H9 (cell line): ENCODE results near the gene HIPK2. TPM values are rescaled to one million over a fixed set of nuclear protein-coding genes. Genes with fewer than 3 reads are reported as not detected.

Experiments used
- DNase-seq: peaks from one replicate; pipeline ENCODE4 v3.0.0-alpha.2; 2017
- H2AFZ ChIP-seq: one replicate; pipeline ENCODE4 v1.6.1; 2013; ENCODE audit warnings: mild to moderate bottlenecking, low read length, control low read depth, moderate library complexity
- H2AK5ac ChIP-seq: 2 replicates; pipeline ENCODE4 v1.6.1; 2013; ENCODE audit warnings: low read length, control low read depth, mixed read lengths; ENCODE audit not compliant: insufficient read length
- H2BK120ac ChIP-seq: one replicate; pipeline ENCODE4 v1.6.1; 2013; ENCODE audit warnings: low read depth, mild to moderate bottlenecking, low read length, control low read depth, inconsistent platforms; ENCODE audit not compliant: poor library complexity, severe bottlenecking
- H2BK12ac ChIP-seq: 2 replicates; pipeline ENCODE4 v1.6.1; 2013; ENCODE audit warnings: low read length, control low read depth, mixed read lengths, low read depth; ENCODE audit not compliant: insufficient read length
- H2BK15ac ChIP-seq: 2 replicates; pipeline ENCODE4 v1.6.1; 2013; ENCODE audit warnings: low read depth, low read length, control low read depth
- H2BK20ac ChIP-seq: one replicate; pipeline ENCODE4 v1.6.1; 2013; ENCODE audit warnings: low read depth, mild to moderate bottlenecking, low read length, control low read depth, inconsistent platforms; ENCODE audit not compliant: poor library complexity, severe bottlenecking
- H2BK5ac ChIP-seq: 2 replicates; pipeline ENCODE4 v1.6.1; 2013; ENCODE audit warnings: low read length, control low read depth, mixed read lengths; ENCODE audit not compliant: insufficient read length
- H3K14ac ChIP-seq: 2 replicates; pipeline ENCODE4 v1.6.1; 2013; ENCODE audit warnings: low read length, control low read depth; ENCODE audit not compliant: insufficient read depth
- H3K18ac ChIP-seq: 2 replicates; pipeline ENCODE4 v1.6.1; 2013; ENCODE audit warnings: low read depth, mild to moderate bottlenecking, mixed read lengths, low read length, control low read depth; ENCODE audit not compliant: insufficient read length
- H3K23ac ChIP-seq: 2 replicates; pipeline ENCODE4 v1.6.1; 2013; ENCODE audit warnings: low read length, control low read depth, mixed read lengths, low read depth; ENCODE audit not compliant: insufficient read length
- H3K23me2 ChIP-seq: 2 replicates; pipeline ENCODE4 v1.6.1; 2013; ENCODE audit warnings: low read depth, mild to moderate bottlenecking, mixed read lengths, low read length, control low read depth; ENCODE audit not compliant: insufficient read length, poor library complexity, severe bottlenecking
- H3K27ac ChIP-seq: 2 replicates; pipeline ENCODE4 v1.5.1; 2013; ENCODE audit warnings: low read length, control low read depth, mixed read lengths, low read depth; ENCODE audit not compliant: insufficient read length
- H3K27me3 ChIP-seq: 2 replicates; pipeline ENCODE4 v1.6.1; 2013; ENCODE audit warnings: low read length, control low read depth, inconsistent platforms; ENCODE audit not compliant: insufficient read depth
- H3K4ac ChIP-seq: 2 replicates; pipeline ENCODE4 v1.6.1; 2013; ENCODE audit warnings: low read depth, mild to moderate bottlenecking, control low read depth, inconsistent platforms, low read length, moderate library complexity
- H3K4me1 ChIP-seq: 2 replicates; pipeline ENCODE4 v1.6.1; 2013; ENCODE audit warnings: low read length, control low read depth, inconsistent platforms; ENCODE audit not compliant: insufficient read depth
- H3K4me2 ChIP-seq: 2 replicates; pipeline ENCODE4 v1.6.1; 2013; ENCODE audit warnings: low read length, control low read depth, mixed read lengths; ENCODE audit not compliant: insufficient read length, insufficient read depth
- H3K56ac ChIP-seq: 2 replicates; pipeline ENCODE4 v1.6.1; 2013; ENCODE audit warnings: low read depth, mild to moderate bottlenecking, mixed read lengths, low read length, control low read depth; ENCODE audit not compliant: insufficient read length
- H3K79me1 ChIP-seq: 2 replicates; pipeline ENCODE4 v1.6.1; 2013; ENCODE audit warnings: low read depth, mild to moderate bottlenecking, moderate library complexity, low read length, control low read depth, inconsistent platforms; ENCODE audit not compliant: insufficient read depth, poor library complexity, severe bottlenecking
- H3K79me2 ChIP-seq: 2 replicates; pipeline ENCODE4 v1.6.1; 2013; ENCODE audit warnings: low read length, control low read depth, inconsistent platforms; ENCODE audit not compliant: insufficient read depth
- H3K9ac ChIP-seq: 2 replicates; pipeline ENCODE4 v1.6.1; 2013; ENCODE audit warnings: low read length, control low read depth, mixed read lengths; ENCODE audit not compliant: insufficient read length; ENCODE audit errors: extremely low read depth
- H3K9me3 ChIP-seq: one replicate; pipeline ENCODE4 v1.6.1; 2013; ENCODE audit warnings: low read depth, low read length, inconsistent platforms; ENCODE audit not compliant: control insufficient read depth
- H3T11ph ChIP-seq: one replicate; pipeline ENCODE4 v1.6.1; 2013; ENCODE audit warnings: mild to moderate bottlenecking, low read length, control low read depth, inconsistent platforms
- H4K20me1 ChIP-seq: one replicate; pipeline ENCODE4 v1.6.1; 2013; ENCODE audit not compliant: control insufficient read depth, insufficient read length, insufficient read depth
- H4K5ac ChIP-seq: 2 replicates; pipeline ENCODE4 v1.6.1; 2013; ENCODE audit warnings: low read depth, mild to moderate bottlenecking, mixed read lengths, low read length, control low read depth; ENCODE audit not compliant: insufficient read length
- H4K8ac ChIP-seq: replicated peaks from 2 replicates; pipeline ENCODE4 v1.6.1; 2013; ENCODE audit warnings: low read length, control low read depth, mixed read lengths, low read depth; ENCODE audit not compliant: insufficient read length
- H4K91ac ChIP-seq: 2 replicates; pipeline ENCODE4 v1.6.1; 2013; ENCODE audit warnings: low read depth, mild to moderate bottlenecking, moderate library complexity, mixed read lengths, low read length, control low read depth; ENCODE audit not compliant: insufficient read length
- H3K27ac Mint-ChIP-seq, 3 experiments: 2 replicates in 2 of 3; 3 replicates in 1 of 3; pipeline ENCODE4 v1.8.0; 2020 to 2021; ENCODE audit warnings: mixed read lengths in 3 of 3, mild to moderate bottlenecking in 1 of 3, moderate library complexity in 1 of 3
- H3K27me3 Mint-ChIP-seq: 2 replicates; pipeline ENCODE4 v1.8.0; 2021; ENCODE audit warnings: low read depth, mild to moderate bottlenecking, moderate library complexity, mixed read lengths
- H3K36me3 Mint-ChIP-seq, 3 experiments: 2 replicates in 2 of 3; 3 replicates in 1 of 3; pipeline ENCODE4 v1.8.0; 2020 to 2021; ENCODE audit warnings: low read depth in 3 of 3, mixed read lengths in 3 of 3; ENCODE audit not compliant: insufficient read depth in 1 of 3
- H3K4me1 Mint-ChIP-seq, 2 experiments: 2 replicates each; pipeline ENCODE4 v1.8.0; 2020; ENCODE audit warnings: mixed read lengths in 2 of 2
- H3K4me3 Mint-ChIP-seq, 2 experiments: 2 replicates in 1 of 2; 3 replicates in 1 of 2; pipeline ENCODE4 v1.8.0; 2020 to 2021; ENCODE audit warnings: mild to moderate bottlenecking in 2 of 2, mixed read lengths in 2 of 2, moderate library complexity in 1 of 2
- H3K9me3 Mint-ChIP-seq, 2 experiments: 2 replicates in 1 of 2; 3 replicates in 1 of 2; pipeline ENCODE4 v1.8.0; 2020; ENCODE audit warnings: mild to moderate bottlenecking in 2 of 2, mixed read lengths in 2 of 2, moderate library complexity in 1 of 2
- WGBS: extraction: QIAGEN DNeasy Blood & Tissue Kit; methylation state at CpG from one replicate; pipeline ENCODE4 v1.1.7; 2013; ENCODE audit warnings: missing lambda C conversion rate, low lambda C conversion rate, mixed read lengths; ENCODE audit not compliant: insufficient read length; ENCODE audit errors: extremely low coverage; 5-methylcytosine and 5-hydroxymethylcytosine counted together
- total RNA-seq: library from RNA; stranded (reverse); gene quantifications from 2 replicates; pipeline ENCODE4 v1.2.1, GENCODE V29; 2021
- TF ChIP-seq, protein P1 (sequence below): fragments of 200-600 bp; sonication (generic); conservative IDR thresholded peaks from 3 replicates; pipeline ENCODE4 v1.8.0; 2021; ENCODE audit warnings: antibody characterized with exemption, mild to moderate bottlenecking

HIPK2 gene
- total RNA-seq, 1 experiment from 2014 or later, result 21.9 TPM

GRCh38 chr7:139669106-139670061 is 108.4 kb downstream of the HIPK2 start:
- no peaks in the 10 kb centered on the region for H4K20me1 ChIP-seq

More at GRCh38 chr7:139669106-139670061, 108.4 kb downstream of the HIPK2 start:
- Histone ChIP-seq H4K8ac (no peak overlapping the region), H3K9me3 (no peaks in the 10 kb centered on the region), H4K5ac (no peak overlapping the region), H2AFZ (no peak overlapping the region), H3K4me1 (no peaks in the 10 kb centered on the region), H2BK120ac (no peak overlapping the region), H4K91ac (no peak overlapping the region), H2BK5ac (no peak overlapping the region), H3K14ac (no peak overlapping the region), H2BK15ac (no peak overlapping the region), H3K27me3 (no peaks in the 10 kb centered on the region), H3T11ph (no peak overlapping the region), H3K56ac (no peak overlapping the region), H3K4ac (no peak overlapping the region), H3K23me2 (no peaks in the 10 kb centered on the region), H3K79me1 (no peaks in the 10 kb centered on the region), H3K79me2 (no peaks in the 10 kb centered on the region), H3K27ac (no peak overlapping the region), H2AK5ac (no peak overlapping the region), H2BK12ac (no peak overlapping the region), H3K4me2 (no peak overlapping the region), H3K9ac (no peak overlapping the region), H3K18ac (no peak overlapping the region), H2BK20ac (no peak overlapping the region), H3K23ac (no peak overlapping the region)
- no peak overlapping the region for H3K4me3 Mint-ChIP-seq
- H3K36me3 Mint-ChIP-seq, result no peaks in the 10 kb centered on the region; a peak in 1 of 7 replicates
- no CpG with 5 or more reads among the region's 11 CpGs for WGBS
- no peak for DNase-seq
- H3K27ac Mint-ChIP-seq, result no peak overlapping the region
- no peaks in the 10 kb centered on the region for H3K27me3 Mint-ChIP-seq
- TF ChIP-seq, protein P1, sequence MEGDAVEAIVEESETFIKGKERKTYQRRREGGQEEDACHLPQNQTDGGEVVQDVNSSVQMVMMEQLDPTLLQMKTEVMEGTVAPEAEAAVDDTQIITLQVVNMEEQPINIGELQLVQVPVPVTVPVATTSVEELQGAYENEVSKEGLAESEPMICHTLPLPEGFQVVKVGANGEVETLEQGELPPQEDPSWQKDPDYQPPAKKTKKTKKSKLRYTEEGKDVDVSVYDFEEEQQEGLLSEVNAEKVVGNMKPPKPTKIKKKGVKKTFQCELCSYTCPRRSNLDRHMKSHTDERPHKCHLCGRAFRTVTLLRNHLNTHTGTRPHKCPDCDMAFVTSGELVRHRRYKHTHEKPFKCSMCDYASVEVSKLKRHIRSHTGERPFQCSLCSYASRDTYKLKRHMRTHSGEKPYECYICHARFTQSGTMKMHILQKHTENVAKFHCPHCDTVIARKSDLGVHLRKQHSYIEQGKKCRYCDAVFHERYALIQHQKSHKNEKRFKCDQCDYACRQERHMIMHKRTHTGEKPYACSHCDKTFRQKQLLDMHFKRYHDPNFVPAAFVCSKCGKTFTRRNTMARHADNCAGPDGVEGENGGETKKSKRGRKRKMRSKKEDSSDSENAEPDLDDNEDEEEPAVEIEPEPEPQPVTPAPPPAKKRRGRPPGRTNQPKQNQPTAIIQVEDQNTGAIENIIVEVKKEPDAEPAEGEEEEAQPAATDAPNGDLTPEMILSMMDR, result no peak
- no peaks in the 10 kb centered on the region for H3K9me3 Mint-ChIP-seq
- H3K4me1 Mint-ChIP-seq, result peaks cover 12 to 17% of the 10 kb centered on the region in 2 experiments
